H1 (cell line): Measurements from ENCODE around the gene TPH2. TPM values are rescaled to one million over a fixed set of nuclear protein-coding genes. Genes with fewer than 3 reads are reported as not detected.

Source experiments
- CHD2 ChIP-seq: IDR thresholded peaks from 2 replicates; pipeline ENCODE4 v1.6.1; 2012; ENCODE audit warnings: low read length, improper control_type of control experiment
- CHD7 ChIP-seq: fragments of 300-600 bp; sonication (generic); IDR thresholded peaks from 2 replicates; pipeline ENCODE4 v1.7.1; 2012; ENCODE audit warnings: low read length, moderate library complexity, mild to moderate bottlenecking, inconsistent platforms; ENCODE audit not compliant: insufficient replicate concordance
- CREB1 ChIP-seq: IDR thresholded peaks from 2 replicates; pipeline ENCODE4 v1.6.1; 2012; ENCODE audit warnings: inconsistent platforms
- CTBP2 ChIP-seq: IDR thresholded peaks from 2 replicates; pipeline ENCODE4 v1.7.0; 2011; ENCODE audit warnings: borderline replicate concordance, mild to moderate bottlenecking, moderate library complexity, mixed read lengths, low read length; ENCODE audit not compliant: insufficient read depth, insufficient read length
- JUND ChIP-seq: IDR thresholded peaks from 2 replicates; pipeline ENCODE4 v1.6.1; 2011; ENCODE audit warnings: mild to moderate bottlenecking, improper control_type of control experiment, low read length
- polyA plus RNA-seq, 7 experiments: library from polyadenylated mRNA; depleted of rRNA in 3 of 7; stranded (reverse) in 5 of 7; unstranded in 2 of 7; fragments of >200 nt in 5 of 7; fragments of 200-250 nt in 2 of 7; gene quantifications; 1 replicate in 5 of 7; 2 replicates in 1 of 7; 4 replicates in 1 of 7; pipeline versions ENCODE4 v1.2.1 to v1.2.3, GENCODE V29; 2011 to 2013; ENCODE audit warnings: missing spikeins in 2 of 7, mixed read lengths in 2 of 7
- total RNA-seq: library from RNA; stranded (reverse); fragmentation: NEBNext Ultra II Directional; extraction: Animal tissue kit (Norgen Biotek cat#: 25700); gene quantifications from 2 replicates; pipeline ENCODE4 v1.2.1, GENCODE V29; 2021

The TPH2 gene
- total and polyA plus RNA-seq, 2 of the 8 experiments (the other 6 are each of a cell fraction or from before 2014, with no cell fraction given) = 0.57 to 1.1 TPM

GRCh38 chr12:71890475-71890874 is 48.2 kb upstream of the TPH2 start (continued):
- TF ChIP-seq CHD7 (no peak), CTBP2 (no peak), CHD2 (no peak), CREB1 (no peak), JUND (no peak)
- TF ChIP-seq, all 59 proteins: peak for 0
